ENCODE measurements around the gene SLC35A3.

The SLC35A3 gene

DNA sequence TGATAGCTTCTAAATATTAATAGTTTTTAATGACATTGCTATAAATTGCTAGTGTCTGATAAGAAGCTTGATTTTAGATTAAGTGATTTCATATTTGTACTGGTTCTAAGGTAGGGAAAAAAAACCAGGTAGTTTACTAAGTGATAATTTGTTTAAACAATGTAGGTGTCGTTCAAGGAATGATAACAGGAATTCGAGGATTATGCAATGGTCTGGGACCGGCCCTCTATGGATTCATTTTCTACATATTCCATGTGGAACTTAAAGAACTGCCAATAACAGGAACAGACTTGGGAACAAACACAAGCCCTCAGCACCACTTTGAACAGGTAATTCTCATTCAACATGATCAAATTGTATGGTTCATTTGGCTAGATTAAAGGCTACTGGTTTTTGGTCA, 110.5 kb downstream of the SLC35A3 start:
- no peak for DNase-seq
